ENCODE measurements around the gene ERG. TPM values are rescaled to one million over a fixed set of nuclear protein-coding genes. Genes with fewer than 3 reads are reported as not detected.

Gene ERG
- total RNA-seq, 2 experiments from 2014 or later = not detected

DNA sequence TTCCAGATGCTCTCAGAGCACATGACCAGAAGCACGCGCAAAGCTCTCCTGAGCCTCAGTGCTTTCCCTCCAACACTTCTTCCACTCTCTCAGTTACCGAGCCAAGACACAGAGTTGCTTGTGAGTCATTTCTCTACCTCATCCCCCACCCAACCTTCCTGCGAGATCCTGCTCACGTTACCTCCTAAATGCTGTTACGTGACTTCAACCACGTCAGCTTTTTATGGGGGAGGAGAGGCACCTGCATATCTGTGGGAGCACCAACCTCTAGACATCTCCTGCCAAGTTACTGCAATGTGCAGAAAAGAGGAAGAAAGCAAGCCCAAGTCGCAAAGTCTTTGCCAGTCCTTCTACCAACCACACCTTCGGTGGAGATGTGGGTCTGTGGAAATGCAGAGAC, 27.2 kb upstream of the ERG start:
- Histone ChIP-seq H3K27ac (ENCODE audit: low read depth in 1 of 2, low read length in 2 of 2) (no peak overlapping the region), H3K9me3 (ENCODE audit: control insufficient read depth in 1 of 2, insufficient read depth in 1 of 2, low read length in 2 of 2) (no peaks in the 10 kb centered on the region), H3K36me3 (ENCODE audit: insufficient read depth, low read length) (no peaks in the 10 kb centered on the region), H3K4me3 (ENCODE audit: low read length) (no peak overlapping the region), H3K27me3 (ENCODE audit: control insufficient read depth in 1 of 2, insufficient read depth in 2 of 2, low read length in 2 of 2) (peaks cover 3% of the 10 kb centered on the region in 2 experiments), H3K4me1 (ENCODE audit: insufficient read depth, low read length) (no peaks in the 10 kb centered on the region)
- Mint-ChIP-seq H3K9me3 (no peaks in the 10 kb centered on the region), H3K36me3 (ENCODE audit: low read depth) (no peaks in the 10 kb centered on the region), H3K4me1 (ENCODE audit: low read depth) (no peaks in the 10 kb centered on the region), H3K4me3 (no peak overlapping the region), H3K27ac (no peak overlapping the region), H3K27me3 (peaks cover 15% of the 10 kb centered on the region)
- TF ChIP-seq, protein P1, sequence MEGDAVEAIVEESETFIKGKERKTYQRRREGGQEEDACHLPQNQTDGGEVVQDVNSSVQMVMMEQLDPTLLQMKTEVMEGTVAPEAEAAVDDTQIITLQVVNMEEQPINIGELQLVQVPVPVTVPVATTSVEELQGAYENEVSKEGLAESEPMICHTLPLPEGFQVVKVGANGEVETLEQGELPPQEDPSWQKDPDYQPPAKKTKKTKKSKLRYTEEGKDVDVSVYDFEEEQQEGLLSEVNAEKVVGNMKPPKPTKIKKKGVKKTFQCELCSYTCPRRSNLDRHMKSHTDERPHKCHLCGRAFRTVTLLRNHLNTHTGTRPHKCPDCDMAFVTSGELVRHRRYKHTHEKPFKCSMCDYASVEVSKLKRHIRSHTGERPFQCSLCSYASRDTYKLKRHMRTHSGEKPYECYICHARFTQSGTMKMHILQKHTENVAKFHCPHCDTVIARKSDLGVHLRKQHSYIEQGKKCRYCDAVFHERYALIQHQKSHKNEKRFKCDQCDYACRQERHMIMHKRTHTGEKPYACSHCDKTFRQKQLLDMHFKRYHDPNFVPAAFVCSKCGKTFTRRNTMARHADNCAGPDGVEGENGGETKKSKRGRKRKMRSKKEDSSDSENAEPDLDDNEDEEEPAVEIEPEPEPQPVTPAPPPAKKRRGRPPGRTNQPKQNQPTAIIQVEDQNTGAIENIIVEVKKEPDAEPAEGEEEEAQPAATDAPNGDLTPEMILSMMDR (IDR thresholded peaks at IDR 0.05) = no peak
- ChIA-PET CTCF (no interaction called here), POLR2A (no interaction called here)
- DNase-seq (no peak), ATAC-seq (ENCODE audit: poor library complexity) (no peak)
- intact Hi-C loops (cut with DNase I, micrococcal nuclease) = no loop called here

DNA sequence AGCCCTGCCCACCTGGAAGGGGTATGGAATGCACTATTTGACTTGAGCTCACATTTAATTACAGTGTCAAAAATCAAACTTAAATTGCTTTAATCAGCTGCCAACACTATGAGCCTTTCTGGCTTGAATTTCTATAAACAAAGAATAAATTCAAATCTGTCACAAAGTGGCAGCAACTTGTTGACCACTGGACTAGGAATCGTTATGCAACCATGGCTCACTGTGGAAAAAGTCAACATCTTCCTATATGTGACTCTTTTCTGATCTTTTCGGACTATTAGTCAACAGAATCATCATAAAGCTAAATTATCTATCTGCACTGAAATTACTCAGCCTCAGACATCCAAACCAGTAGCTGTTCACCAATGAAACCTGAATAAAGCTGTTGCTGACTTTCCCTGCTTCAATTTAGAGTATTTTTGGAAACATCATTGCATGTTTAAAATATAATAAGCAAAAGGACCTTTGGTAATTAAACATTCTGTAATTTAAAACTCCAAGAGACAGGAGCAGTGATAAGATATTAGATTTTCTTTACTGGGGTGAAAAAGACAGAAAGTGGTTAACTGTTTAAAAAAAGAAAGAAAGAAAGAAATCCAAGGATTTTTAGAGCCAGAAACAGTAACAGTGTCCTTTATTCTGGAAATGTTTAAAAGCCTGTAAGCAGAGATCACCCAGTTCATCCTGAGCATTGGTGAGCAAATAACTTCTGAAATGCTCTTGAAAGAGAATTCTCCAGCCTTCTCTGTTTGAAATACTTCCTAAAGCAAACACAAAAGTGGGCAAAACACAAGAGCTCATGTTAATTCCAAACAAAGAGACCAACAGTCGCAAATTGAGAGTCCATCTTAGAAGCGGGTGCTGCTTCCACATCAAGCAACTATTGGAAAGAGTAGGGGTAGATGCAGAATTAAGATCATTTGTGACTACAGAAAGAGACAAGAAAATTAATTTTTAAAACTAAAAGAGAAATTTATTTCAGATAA, 26.2 kb upstream of the ERG start:
- H3K36me3 Mint-ChIP-seq (ENCODE audit: low read depth) = no peaks in the 10 kb centered on the region
- Histone ChIP-seq H3K36me3 (ENCODE audit: insufficient read depth, low read length) (no peaks in the 10 kb centered on the region), H3K9me3 (ENCODE audit: control insufficient read depth in 1 of 2, insufficient read depth in 1 of 2, low read length in 2 of 2) (no peaks in the 10 kb centered on the region), H3K4me1 (ENCODE audit: insufficient read depth, low read length) (no peaks in the 10 kb centered on the region), H3K27me3 (ENCODE audit: control insufficient read depth in 1 of 2, insufficient read depth in 2 of 2, low read length in 2 of 2) (peaks cover 3% of the 10 kb centered on the region in 2 experiments), H3K4me3 (ENCODE audit: low read length) (no peak overlapping the region), H3K27ac (ENCODE audit: low read depth in 1 of 2, low read length in 2 of 2) (no peak overlapping the region)
- intact Hi-C loops (cut with DNase I, micrococcal nuclease) = no loop called here
- no peak for ATAC-seq (ENCODE audit: poor library complexity)
- POLR2A ChIA-PET = no interaction called here
- H3K4me1 Mint-ChIP-seq (ENCODE audit: low read depth) = no peaks in the 10 kb centered on the region
- CTCF ChIA-PET = no interaction called here
- H3K4me3 Mint-ChIP-seq = no peak overlapping the region
- H3K27me3 Mint-ChIP-seq = peaks cover 21% of the 10 kb centered on the region
- TF ChIP-seq, protein P1 (IDR thresholded peaks at IDR 0.05) = no peak
- no peaks in the 10 kb centered on the region for H3K9me3 Mint-ChIP-seq
- no peak overlapping the region for H3K27ac Mint-ChIP-seq
- no peak for DNase-seq

DNA sequence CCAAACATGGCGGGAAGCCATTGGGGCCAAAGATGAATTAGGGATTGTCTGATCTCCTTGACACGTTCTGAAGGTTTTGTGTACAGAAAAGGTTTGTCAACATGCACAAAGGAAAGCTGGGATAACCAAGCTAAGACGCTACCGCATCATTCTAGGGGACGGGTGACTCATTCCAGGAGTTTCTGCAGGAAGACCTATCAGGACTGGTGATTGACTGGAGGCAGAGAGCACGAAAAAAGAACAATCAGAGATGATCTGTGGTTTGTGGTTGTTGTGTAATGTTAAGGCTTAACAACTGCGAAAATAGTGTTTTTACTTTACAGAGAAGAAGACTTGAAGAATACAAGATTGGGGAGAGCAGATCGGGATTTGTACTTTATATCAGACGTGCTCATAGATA, 22.2 kb upstream of the ERG start:
- no peak overlapping the region for H3K27ac Mint-ChIP-seq
- H3K36me3 Mint-ChIP-seq (ENCODE audit: low read depth) = no peaks in the 10 kb centered on the region
- H3K9me3 ChIP-seq (ENCODE audit: control insufficient read depth in 1 of 2, insufficient read depth in 1 of 2, low read length in 2 of 2) = no peaks in the 10 kb centered on the region
- H3K4me1 Mint-ChIP-seq (ENCODE audit: low read depth) = no peaks in the 10 kb centered on the region
- no peak for ATAC-seq (ENCODE audit: poor library complexity)
- POLR2A ChIA-PET = no interaction called here
- H3K4me3 ChIP-seq (ENCODE audit: low read length) = no peak overlapping the region
- CTCF ChIA-PET = no interaction called here
- peaks cover 0 to 3% of the 10 kb centered on the region in 2 experiments for H3K27me3 ChIP-seq (ENCODE audit: control insufficient read depth in 1 of 2, insufficient read depth in 2 of 2, low read length in 2 of 2)
- intact Hi-C loops (cut with DNase I, micrococcal nuclease) = no loop called here
- TF ChIP-seq, protein P1 (IDR thresholded peaks at IDR 0.05) = no peak
- H3K9me3 Mint-ChIP-seq = no peaks in the 10 kb centered on the region
- H3K36me3 ChIP-seq (ENCODE audit: insufficient read depth, low read length) = no peaks in the 10 kb centered on the region
- DNase-seq = no peak
- H3K27me3 Mint-ChIP-seq = peaks cover 27% of the 10 kb centered on the region
- H3K4me3 Mint-ChIP-seq = no peak overlapping the region
- no peak overlapping the region for H3K27ac ChIP-seq (ENCODE audit: low read depth in 1 of 2, low read length in 2 of 2)
- no peaks in the 10 kb centered on the region for H3K4me1 ChIP-seq (ENCODE audit: insufficient read depth, low read length)

All from CD4-positive, alpha-beta T cell (primary cell).